Calu3 (cell line): ENCODE measurements around the gene GPC3. TPM values are rescaled to one million over a fixed set of nuclear protein-coding genes. Genes with fewer than 3 reads are reported as not detected.
A peak's percentile ranks its signal among the peaks of the same experiment; 100 is the strongest.

ENCODE experiments used
- BruUV-seq: library from RNA; stranded (reverse); fragments of 400-500 nt; replicated peaks from 2 replicates; lab custom pipeline; 2021; lab: Mats Ljungman, UMichigan
- CTCF ChIA-PET: fragments of 300-600 bp; sonication (Branson Sonifier 250); formaldehyde crosslinking; loops from one replicate; lab custom pipeline; 2022; ENCODE audit warnings: antibody characterized with exemption; lab: Charles Lee
- DNase-seq: peaks from one replicate; pipeline ENCODE4 v3.0.0; 2022
- H3K27ac Mint-ChIP-seq: one replicate; pipeline ENCODE4 v1.8.0; 2022; ENCODE audit warnings: mixed read lengths; ENCODE audit not compliant: unreplicated experiment
- H3K27me3 Mint-ChIP-seq: one replicate; pipeline ENCODE4 v1.8.0; 2022; ENCODE audit warnings: mixed read lengths; ENCODE audit not compliant: unreplicated experiment
- H3K36me3 Mint-ChIP-seq: one replicate; pipeline ENCODE4 v1.8.0; 2022; ENCODE audit warnings: mild to moderate bottlenecking, moderate library complexity, mixed read lengths; ENCODE audit not compliant: insufficient read depth, unreplicated experiment
- H3K4me1 Mint-ChIP-seq: one replicate; pipeline ENCODE4 v1.8.0; 2022; ENCODE audit warnings: mild to moderate bottlenecking, low read depth, mixed read lengths; ENCODE audit not compliant: unreplicated experiment
- H3K4me3 Mint-ChIP-seq: one replicate; pipeline ENCODE4 v1.8.0; 2022; ENCODE audit warnings: mild to moderate bottlenecking, low read depth, moderate library complexity, mixed read lengths; ENCODE audit not compliant: unreplicated experiment
- H3K9me3 Mint-ChIP-seq: one replicate; pipeline ENCODE4 v1.8.0; 2022; ENCODE audit warnings: low read depth, mixed read lengths; ENCODE audit not compliant: unreplicated experiment
- CTCF ChIP-seq: fragments of 200-600 bp; IDR thresholded peaks from one replicate; pipeline ENCODE4 v1.8.0; 2022; ENCODE audit warnings: antibody characterized with exemption; ENCODE audit not compliant: unreplicated experiment
- intact Hi-C: fragments of 100-400 bp; cut with micrococcal nuclease; formaldehyde crosslinking; loops from one replicate; pipeline ENCODE4 v1.10.0; 2022; ENCODE audit not compliant: unreplicated experiment
- total RNA-seq: library from RNA; stranded (reverse); gene quantifications from 2 replicates; pipeline ENCODE4 v1.2.3, GENCODE V29; 2022

Gene GPC3
- total RNA-seq, 1 experiment from 2014 or later: 2.3 TPM

- BruUV-seq: no TSS peak
- intact Hi-C loops: no loop called here
- Mint-ChIP-seq H3K36me3 (peaks cover 4% of the 10 kb centered on the region), H3K27me3 (no peaks in the 10 kb centered on the region), H3K4me3 (no peak overlapping the region), H3K4me1 (no peaks in the 10 kb centered on the region), H3K27ac (no peak overlapping the region), H3K9me3 (no peaks in the 10 kb centered on the region)
- no peak for DNase-seq
- TF ChIP-seq CTCF: no peak
- CTCF ChIA-PET: no interaction called here
These were observed 4.1 kb upstream of the GPC3 start for GRCh38 chrX:133989490-133989889.

GRCh38 chrX:133988010-133988409 is 2.6 kb upstream of the GPC3 start:
- Mint-ChIP-seq H3K4me1 (no peaks in the 10 kb centered on the region), H3K27me3 (peaks cover 8% of the 10 kb centered on the region), H3K4me3 (no peak overlapping the region), H3K36me3 (peaks cover 4% of the 10 kb centered on the region), H3K27ac (no peak overlapping the region), H3K9me3 (no peaks in the 10 kb centered on the region)
- no peak for TF ChIP-seq CTCF
- CTCF ChIA-PET: no interaction called here
- DNase-seq: no peak
- no TSS peak for BruUV-seq
- intact Hi-C loops: no loop called here

GRCh38 chrX:133987188-133987587 is 1.8 kb upstream of the GPC3 start:
- Mint-ChIP-seq H3K27ac (no peak overlapping the region), H3K9me3 (no peaks in the 10 kb centered on the region), H3K36me3 (peaks cover 4% of the 10 kb centered on the region), H3K4me3 (no peak overlapping the region), H3K27me3 (peaks cover 16% of the 10 kb centered on the region), H3K4me1 (no peaks in the 10 kb centered on the region)
- no TSS peak for BruUV-seq
- DNase-seq: no peak
- CTCF ChIA-PET: no interaction called here
- intact Hi-C loops: no loop called here
- no peak for TF ChIP-seq CTCF

GRCh38 chrX:133985967-133986683 is 731 bp upstream of the GPC3 start:
- no peaks in the 10 kb centered on the region for H3K4me1 Mint-ChIP-seq
- BruUV-seq: no TSS peak
- intact Hi-C loops: no loop called here
- peaks cover 16% of the 10 kb centered on the region for H3K27me3 Mint-ChIP-seq
- no peaks in the 10 kb centered on the region for H3K9me3 Mint-ChIP-seq
- H3K4me3 Mint-ChIP-seq: peak overlapping the region; percentile 73
- no peak for DNase-seq
- H3K27ac Mint-ChIP-seq: no peak overlapping the region
- CTCF ChIA-PET: interaction anchor here (0.6 kb wide), 1 partner anchor 10 kb away, joined by 3 read pairs; no protein-coding TSS in a partner anchor
- H3K36me3 Mint-ChIP-seq: peaks cover 4% of the 10 kb centered on the region
- TF ChIP-seq CTCF: no peak
